WERI-Rb-1 (cell line): ENCODE results near the gene POU6F1.

Source experiments
- DNase-seq: peaks from one replicate; pipeline ENCODE4 v3.0.0-alpha.2; 2020
- H3K27ac ChIP-seq: fragments of 250-450 bp; sonication (Bioruptor Pico); 2 replicates; pipeline ENCODE4 v1.5.1; 2020; ENCODE audit warnings: mild to moderate bottlenecking, moderate library complexity
- H3K27me3 ChIP-seq: fragments of 250-450 bp; sonication (Bioruptor Pico); 2 replicates; pipeline ENCODE4 v1.5.1; 2021; ENCODE audit warnings: mild to moderate bottlenecking, low read depth, moderate library complexity; ENCODE audit not compliant: insufficient read depth, severe bottlenecking
- H3K36me3 ChIP-seq: fragments of 250-450 bp; sonication (Bioruptor Pico); 2 replicates; pipeline ENCODE4 v1.5.1; 2020; ENCODE audit warnings: mild to moderate bottlenecking, moderate library complexity
- H3K4me3 ChIP-seq: 2 replicates; pipeline ENCODE4 v1.5.1; 2011; ENCODE audit warnings: low read depth, mild to moderate bottlenecking, control low read depth, low read length
- H3K9me3 ChIP-seq: fragments of 250-450 bp; sonication (Bioruptor Pico); 2 replicates; pipeline ENCODE4 v1.5.1; 2021; ENCODE audit warnings: mild to moderate bottlenecking, moderate library complexity; ENCODE audit not compliant: severe bottlenecking
- CTCF ChIP-seq: IDR thresholded peaks from 2 replicates; pipeline ENCODE4 v1.5.1; 2011; ENCODE audit warnings: low read depth, mild to moderate bottlenecking, control low read depth, inconsistent platforms, low read length

The POU6F1 gene

GRCh38 chr12:51163795-51164194, 54.1 kb downstream of the POU6F1 start:
- Histone ChIP-seq H3K4me3 (no peak overlapping the region), H3K27me3 (no peaks in the 10 kb centered on the region), H3K9me3 (no peaks in the 10 kb centered on the region), H3K27ac (no peak overlapping the region), H3K36me3 (no peaks in the 10 kb centered on the region; the same call in 1 of the 2 replicates)
- TF ChIP-seq CTCF = no peak
- no peak for DNase-seq

- no peak for TF ChIP-seq CTCF
- Histone ChIP-seq H3K27ac (no peak overlapping the region), H3K9me3 (no peaks in the 10 kb centered on the region), H3K4me3 (no peak overlapping the region), H3K27me3 (no peaks in the 10 kb centered on the region), H3K36me3 (no peaks in the 10 kb centered on the region; the same call in 1 of the 2 replicates)
- DNase-seq = no peak
These were observed 55.6 kb downstream of the POU6F1 start for GRCh38 chr12:51162217-51162616.

- H3K9me3 ChIP-seq = no peaks in the 10 kb centered on the region
- no peak for TF ChIP-seq CTCF
- H3K4me3 ChIP-seq = no peak overlapping the region
- H3K27ac ChIP-seq = no peak overlapping the region
- DNase-seq = no peak
- H3K27me3 ChIP-seq = no peaks in the 10 kb centered on the region
- no peaks in the 10 kb centered on the region; the same call in 1 of the 2 replicates for H3K36me3 ChIP-seq
These were observed 56.9 kb downstream of the POU6F1 start for GRCh38 chr12:51160814-51161459.

GRCh38 chr12:51156245-51156765, 61.6 kb downstream of the POU6F1 start:
- H3K27ac ChIP-seq = no peak overlapping the region
- no peaks in the 10 kb centered on the region for H3K9me3 ChIP-seq
- H3K36me3 ChIP-seq = no peaks in the 10 kb centered on the region
- TF ChIP-seq CTCF = no peak
- no peaks in the 10 kb centered on the region for H3K27me3 ChIP-seq
- DNase-seq = no peak
- no peak overlapping the region for H3K4me3 ChIP-seq

GRCh38 chr12:51152953-51153352, 64.9 kb downstream of the POU6F1 start:
- no peak overlapping the region for H3K27ac ChIP-seq
- no peak for TF ChIP-seq CTCF

GRCh38 chr12:51150777-51151176, 67.1 kb downstream of the POU6F1 start:
- H3K27me3 ChIP-seq = no peaks in the 10 kb centered on the region
- no peak overlapping the region for H3K27ac ChIP-seq
- H3K36me3 ChIP-seq = no peaks in the 10 kb centered on the region
- TF ChIP-seq CTCF = no peak
- no peaks in the 10 kb centered on the region for H3K9me3 ChIP-seq
- no peak for DNase-seq
- no peak overlapping the region for H3K4me3 ChIP-seq

More at GRCh38 chr12:51152953-51153352, 64.9 kb downstream of the POU6F1 start:
- Histone ChIP-seq H3K9me3 (no peaks in the 10 kb centered on the region), H3K27me3 (no peaks in the 10 kb centered on the region), H3K36me3 (no peaks in the 10 kb centered on the region), H3K4me3 (no peak overlapping the region)
- DNase-seq = no peak
